Right ventricle myocardium inferior (tissue), 1 donor: ENCODE measurements around the gene SNRPD2. TPM values are rescaled to one million over a fixed set of nuclear protein-coding genes. Genes with fewer than 3 reads are reported as not detected.

ENCODE experiments used
- ATAC-seq: fragments of 200-7000 bp; cut with Tn5 transposase; one replicate; pipeline ENCODE4 v1.9.1; 2020; ENCODE audit warnings: mild to moderate bottlenecking, moderate library complexity
- DNase-seq: peaks from one replicate; pipeline ENCODE4 v3.0.0; 2021; ENCODE audit errors: missing footprints
- intact Hi-C: fragments of 100-400 bp; cut with DNase I; formaldehyde crosslinking; loops from one replicate; pipeline ENCODE4 v1.11.0; 2022
- total RNA-seq: library from RNA; stranded (reverse); fragmentation: NEBNext Ultra II Directional; extraction: Animal tissue kit (Norgen Biotek cat#: 25700); gene quantifications from one replicate; pipeline ENCODE4 v1.2.1, GENCODE V29; 2021
- donor health status: DM: no; HTN: yes; CAD: no; lungs with severe emphysema.

The SNRPD2 gene
- total RNA-seq, 1 donor from 2014 or later: 252 TPM

DNA sequence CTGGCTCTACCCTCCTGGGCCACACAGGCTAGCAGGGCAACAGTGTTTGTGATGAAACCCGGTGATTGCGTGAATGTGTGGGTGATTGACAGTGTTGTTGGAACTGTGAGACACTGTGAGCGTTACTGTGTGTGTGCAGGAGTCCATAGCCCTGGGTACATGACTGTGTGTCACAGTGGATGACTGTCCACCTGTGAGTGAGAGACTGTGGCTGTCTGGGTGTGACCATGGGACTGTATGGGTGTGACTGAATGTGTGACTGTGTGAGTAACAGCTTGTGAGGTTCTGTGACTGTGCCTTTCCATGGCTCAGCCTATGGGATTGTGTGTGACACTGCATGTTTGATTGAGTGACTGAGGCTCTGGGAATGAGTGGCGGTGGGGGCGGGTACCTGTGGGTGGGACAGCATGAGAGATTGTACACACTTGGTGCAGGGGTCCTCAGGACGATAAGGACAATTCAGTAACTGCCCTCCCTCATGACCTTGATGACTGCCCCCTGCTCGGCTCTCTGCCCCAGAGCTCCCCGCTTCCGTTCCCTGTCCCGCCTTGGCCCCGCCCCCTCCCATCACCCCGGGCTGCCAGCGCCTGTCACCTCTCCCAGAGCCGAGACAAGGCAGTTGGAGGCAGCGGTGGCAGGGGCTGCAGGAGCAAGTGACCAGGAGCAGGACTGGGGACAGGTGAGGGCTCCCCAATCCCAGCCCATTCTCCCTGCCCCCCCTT lies 24.0 kb downstream of the SNRPD2 start, which contains the start of gene GIPR:
Gene GIPR (plus strand): TSS at position 602 of the 722 bp plus-strand sequence. CDS start 1,300 bp downstream, outside the sequence.
- intact Hi-C loops: no loop called here
- ATAC-seq: peak; percentile 66
- DNase-seq: peak; percentile 72

- DNase-seq (no peak), ATAC-seq (no peak)
- intact Hi-C loops: no loop called here
Observed at GRCh38 chr19:45664575-45664974, 27.2 kb downstream of the SNRPD2 start.

GRCh38 chr19:45663800-45664199 lies 28.0 kb downstream of the SNRPD2 start:
- intact Hi-C loops: no loop called here
- no peak for ATAC-seq
- DNase-seq: no peak

- DNase-seq (peak; percentile 13), ATAC-seq (no peak)
- intact Hi-C loops: no loop called here
Observed at GRCh38 chr19:45660636-45661035, 31.1 kb downstream of the SNRPD2 start.

GRCh38 chr19:45659096-45659729 lies 32.5 kb downstream of the SNRPD2 start:
- DNase-seq (peak; percentile 31), ATAC-seq (no peak)
- intact Hi-C loops: no loop called here

DNA sequence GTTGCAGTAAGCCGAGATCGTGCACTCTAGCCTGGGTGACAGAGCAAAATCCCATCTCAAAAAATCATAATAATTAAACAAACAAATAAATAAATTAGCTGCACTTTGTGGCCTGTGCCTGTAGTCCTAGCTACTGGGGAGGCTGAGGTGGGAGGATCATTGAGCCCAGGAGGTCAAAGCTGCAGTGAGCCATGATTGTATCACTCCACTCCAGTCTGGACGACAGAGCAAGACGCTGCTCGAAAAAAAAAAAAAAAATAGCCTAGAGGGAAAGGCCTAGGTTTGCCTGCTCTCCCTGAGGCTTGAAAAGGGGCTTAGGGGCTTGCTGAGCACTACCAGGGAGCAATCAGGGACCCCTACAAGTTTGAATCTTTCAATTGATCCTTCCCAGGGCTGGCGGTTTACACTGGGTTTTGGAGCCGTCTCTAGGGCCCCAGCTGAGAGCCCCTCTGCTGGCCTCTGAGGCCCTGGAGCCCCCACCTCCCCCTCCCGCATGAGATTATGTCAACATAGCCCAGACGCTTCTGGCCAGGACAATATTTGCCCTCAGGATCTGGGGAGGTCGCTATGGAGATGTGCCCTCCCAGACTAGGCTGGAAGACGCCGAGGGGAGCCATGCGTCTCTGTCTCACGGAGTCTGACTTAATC lies 34.1 kb downstream of the SNRPD2 start:
- peak; percentile 23 for DNase-seq
- ATAC-seq: no peak

GRCh38 chr19:45655073-45655472 lies 36.7 kb downstream of the SNRPD2 start:
- ATAC-seq: no peak
- DNase-seq: peak; percentile 13
- intact Hi-C loops: no loop called here

More for the DNA sequence above, 34.1 kb downstream of the SNRPD2 start:
- intact Hi-C loops: no loop called here

DNA sequence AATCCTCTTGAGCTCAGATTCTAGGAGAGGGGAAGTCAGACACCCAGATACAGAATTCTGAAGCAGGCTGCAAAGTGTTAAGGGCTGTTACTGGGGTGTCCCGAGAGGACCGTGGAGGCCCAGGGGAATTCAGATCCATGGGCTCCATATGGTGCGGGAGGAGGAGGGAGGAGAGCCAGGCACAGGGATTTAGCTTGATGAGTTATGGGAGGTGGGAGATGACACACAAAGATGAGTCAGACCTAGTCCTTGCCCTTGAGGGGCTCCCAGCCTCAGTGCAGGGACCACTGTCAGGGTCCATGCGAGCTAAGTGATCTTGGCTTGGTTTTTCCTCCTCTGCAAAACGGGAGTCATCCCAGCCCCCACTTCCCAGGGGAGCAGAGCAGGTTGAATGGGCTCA lies 38.1 kb downstream of the SNRPD2 start:
- ATAC-seq (no peak), DNase-seq (no peak)
- intact Hi-C loops: no loop called here

GRCh38 chr19:45650722-45651121 lies 41.0 kb downstream of the SNRPD2 start:
- no peak for DNase-seq
- intact Hi-C loops: no loop called here
- no peak for ATAC-seq

DNA sequence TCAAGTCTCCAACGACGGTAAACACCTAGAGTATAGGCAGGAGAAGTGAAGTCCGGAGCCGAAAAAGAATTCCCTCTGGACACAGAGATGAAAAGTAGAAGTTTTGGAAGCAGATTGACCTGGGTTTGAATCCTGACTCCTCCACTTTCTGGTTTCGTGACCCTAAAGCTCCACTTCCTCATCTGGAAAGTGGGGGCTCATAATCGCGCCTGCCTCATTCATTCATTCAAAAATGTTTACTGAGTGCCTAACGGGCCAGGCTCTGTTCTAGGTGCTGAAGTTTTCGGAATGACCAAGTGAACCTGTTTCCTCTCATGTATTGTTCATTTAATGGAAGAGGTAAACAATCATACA lies 45.4 kb downstream of the SNRPD2 start:
- intact Hi-C loops: loop anchor here (10.0 kb wide), 3 partner anchors 72 to 222 kb away; partner anchors contain the start of genes ERCC1, PPM1N and RTN2
- ATAC-seq (no peak), DNase-seq (no peak)

DNA sequence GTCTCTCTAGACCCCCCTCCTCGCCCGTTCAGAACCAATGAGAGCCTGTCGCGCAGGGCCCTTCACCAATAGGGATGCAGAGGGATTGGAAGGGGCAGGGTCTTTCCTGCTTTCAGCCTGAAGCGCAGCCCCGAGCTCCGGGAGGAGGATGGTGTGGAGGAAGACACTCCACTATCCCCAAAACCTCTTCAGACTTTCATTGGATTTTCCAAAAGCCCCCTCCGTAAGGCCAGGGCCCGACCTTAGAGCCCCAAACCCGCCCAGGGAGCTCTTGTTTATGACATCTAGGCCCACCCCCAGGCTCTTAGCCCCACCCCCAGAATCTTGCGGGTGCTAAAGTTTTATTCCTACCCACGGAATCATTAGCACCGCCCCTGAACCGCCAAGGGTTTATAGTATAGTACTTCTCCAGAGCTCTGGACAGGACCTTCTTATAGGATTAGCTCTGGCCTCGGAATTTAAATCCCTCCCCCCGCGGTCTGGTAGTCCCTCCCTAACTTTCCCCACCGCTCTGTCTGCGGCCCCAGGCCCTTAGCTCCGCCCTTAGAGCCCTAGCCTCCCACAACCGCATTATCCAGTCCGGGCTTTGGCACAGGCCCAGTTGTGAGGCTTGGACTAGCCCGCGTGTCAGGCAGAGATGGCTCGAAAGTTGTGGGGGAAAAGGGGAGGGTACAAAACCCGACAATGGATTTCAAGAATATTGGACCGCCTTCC lies 46.0 kb downstream of the SNRPD2 start:
- ATAC-seq (peak; percentile 73), DNase-seq (peak; percentile 87)
- intact Hi-C loops: loop anchor here (10.0 kb wide), 3 partner anchors 71 to 221 kb away; partner anchors contain the start of genes ERCC1, PPM1N and RTN2

- intact Hi-C loops: loop anchor here (10.0 kb wide), 3 partner anchors 70 to 220 kb away; partner anchors contain the start of genes ERCC1, PPM1N and RTN2
- DNase-seq: no peak
Observed at GRCh38 chr19:45645068-45645630, 46.6 kb downstream of the SNRPD2 start.

GRCh38 chr19:45643927-45644771 lies 47.6 kb downstream of the SNRPD2 start:
- ATAC-seq (no peak), DNase-seq (no peak)
- intact Hi-C loops: loop anchor here (1.0 to 10.0 kb wide), 4 partner anchors 69 to 219 kb away; partner anchors contain the start of genes ERCC1, PPM1N and RTN2

More at GRCh38 chr19:45645068-45645630, 46.6 kb downstream of the SNRPD2 start:
- ATAC-seq: no peak

- DNase-seq (peak; percentile 93), ATAC-seq (peak; percentile 42)
- intact Hi-C loops: loop anchor here (1.0 to 10.0 kb wide), 4 partner anchors 68 to 218 kb away; partner anchors contain the start of genes ERCC1, PPM1N and RTN2
Observed at GRCh38 chr19:45643024-45643926, 48.5 kb downstream of the SNRPD2 start.

DNA sequence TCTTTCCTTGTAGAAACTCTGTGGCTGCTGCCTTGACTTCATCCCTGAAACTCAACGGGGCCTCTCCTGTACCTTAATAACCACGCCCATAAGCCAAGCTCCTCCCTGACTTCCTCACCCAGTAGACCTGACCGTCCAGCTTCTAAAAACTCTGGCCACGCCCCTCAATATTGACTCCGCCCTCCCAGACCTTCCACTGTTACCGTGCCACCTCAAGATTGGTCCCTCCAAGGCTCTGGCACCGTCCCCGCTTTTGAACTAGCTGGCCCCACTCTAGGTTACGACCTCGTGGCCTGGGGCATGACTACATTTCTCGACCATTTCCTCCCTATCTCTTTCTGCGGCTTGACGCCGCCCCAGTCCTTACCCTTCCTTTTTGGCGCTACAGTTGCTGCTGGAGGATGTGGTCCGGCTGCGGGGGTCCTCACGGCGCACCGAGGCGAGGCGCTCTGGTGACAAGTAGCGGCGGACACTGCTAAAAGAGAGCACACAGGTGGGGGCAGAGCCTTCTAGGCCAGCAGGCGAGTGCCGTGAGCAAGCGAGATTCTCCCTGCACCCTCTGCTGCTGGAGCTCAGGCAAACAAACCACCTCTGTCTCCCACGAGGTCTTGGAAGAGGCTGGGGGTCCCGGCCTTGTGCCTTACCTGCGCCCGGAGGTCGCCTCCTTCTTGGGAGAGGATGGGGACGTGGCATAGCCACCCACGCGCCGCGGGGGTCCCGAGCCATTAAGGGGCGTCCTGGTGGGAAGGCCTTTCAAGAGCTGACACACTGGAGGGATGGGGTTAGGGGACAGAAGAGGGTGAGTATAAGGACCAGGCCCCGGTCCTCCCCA lies 50.3 kb downstream of the SNRPD2 start:
- intact Hi-C loops: loop anchor here (1.0 to 10.0 kb wide), 4 partner anchors 34 to 217 kb away; partner anchors contain the start of genes ERCC1, PPM1N and RTN2
- peak; percentile 83 for DNase-seq
- peak; percentile 51 for ATAC-seq
